Transverse colon (tissue), 4 donors: ENCODE data around the gene NUDT22. TPM values are rescaled to one million over a fixed set of nuclear protein-coding genes. Genes with fewer than 3 reads are reported as not detected.

Source experiments
- DNase-seq: peaks from one replicate; pipeline ENCODE4 v3.0.0-alpha.2; 2019
- H3K27ac ChIP-seq, 4 donors: fragments of 200-600 bp; sonication (generic); 2 replicates each; pipeline ENCODE4 v1.5.1; 2016 to 2018; ENCODE audit warnings: inconsistent platforms in 4 of 4
- H3K27me3 ChIP-seq: fragments of 200-600 bp; sonication (generic); 2 replicates; pipeline ENCODE4 v1.5.1; 2017; ENCODE audit warnings: inconsistent platforms
- H3K36me3 ChIP-seq, 4 donors: fragments of 200-600 bp; sonication (generic); 2 replicates each; pipeline ENCODE4 v1.5.1; 2017 to 2019; ENCODE audit warnings: inconsistent platforms in 4 of 4
- H3K4me1 ChIP-seq, 4 donors: fragments of 200-600 bp; sonication (generic); 2 replicates each; pipeline ENCODE4 v1.5.1; 2017 to 2020; ENCODE audit warnings: inconsistent platforms in 4 of 4
- H3K4me3 ChIP-seq, 4 donors: fragments of 200-600 bp; sonication (generic); 1 replicate in 1 of 4; 2 replicates in 3 of 4; pipeline versions ENCODE4 v1.5.1 to v1.6.1; 2017 to 2019; ENCODE audit warnings: inconsistent platforms in 4 of 4
- H3K9me3 ChIP-seq, 2 donors: fragments of 200-600 bp; sonication (generic); 2 replicates each; pipeline ENCODE4 v1.5.1; 2017 to 2019; ENCODE audit warnings: inconsistent platforms in 2 of 2
- CTCF ChIP-seq, 5 experiments: fragments of 200-600 bp in 3 of 5; fragments of 450-650 bp in 2 of 5; sonication (generic) in 3 of 5; IDR thresholded peaks; 1 replicate in 2 of 5; 2 replicates in 3 of 5; pipeline ENCODE4 v1.5.1; 2016 to 2017; ENCODE audit warnings: antibody characterized with exemption in 5 of 5, inconsistent platforms in 3 of 5, mild to moderate bottlenecking in 2 of 5, moderate library complexity in 1 of 5
- EP300 ChIP-seq: sonication (generic); formaldehyde crosslinking; IDR thresholded peaks from one replicate; pipeline ENCODE4 v1.6.1; 2017; ENCODE audit warnings: antibody characterized with exemption, low read depth
- POLR2A ChIP-seq: fragments of 450-650 bp; IDR thresholded peaks from one replicate; pipeline ENCODE4 v1.6.1; 2016; ENCODE audit warnings: antibody characterized with exemption, mild to moderate bottlenecking, moderate library complexity
- POLR2AphosphoS5 ChIP-seq, 3 donors: sonication (generic); formaldehyde crosslinking; IDR thresholded peaks; one replicate each; pipeline ENCODE4 v1.6.1; 2016; ENCODE audit warnings: antibody characterized with exemption in 3 of 3
- WGBS, 2 donors: methylation state at CpG; one replicate each; pipeline ENCODE4 v1.1.5; 2018; ENCODE audit warnings: low coverage in 1 of 2; 5-methylcytosine and 5-hydroxymethylcytosine counted together
- in situ Hi-C, 4 donors: fragments of 200-750 bp; cut with MboI; loops; one replicate each; pipeline versions ENCODE4 v1.15.0 to v1.15.1; 2017; ENCODE audit warnings: low sequenced_read_pairs in 3 of 4, low pct_ligation_motif_present in 1 of 4, low pct_unique_long_range_greater_than_20kb in 1 of 4
- intact Hi-C: fragments of 100-400 bp; cut with DNase I; formaldehyde crosslinking; loops from one replicate; pipeline ENCODE4 v1.15.1; 2023; ENCODE audit warnings: low total_unique reads
- total RNA-seq, 4 donors: library from RNA; depleted of rRNA; stranded (reverse); fragments of >200 nt; gene quantifications; one replicate each; pipeline ENCODE4 v1.1.0, GENCODE V29; 2016

Gene NUDT22
- total RNA-seq, 4 donors from 2014 or later = 84.0 to 215 (median 127) TPM

- intact Hi-C loops (no loop called here), in situ Hi-C loops (no loop called here)
- H3K36me3 ChIP-seq = no peaks in the 10 kb centered on the region
- no peak for DNase-seq
- TF ChIP-seq POLR2A (no peak), POLR2AphosphoS5 (IDR thresholded peaks at IDR 0.05) (no peak), EP300 (no peak), CTCF (IDR thresholded peaks at IDR 0.05) (no peak)
- no peaks in the 10 kb centered on the region for H3K27me3 ChIP-seq
- no peaks in the 10 kb centered on the region for H3K9me3 ChIP-seq
- H3K27ac ChIP-seq = peak overlapping the region in 1 of 4 donors; percentile 93
- H3K4me1 ChIP-seq = peaks cover 15 to 79% (median 53%) of the 10 kb centered on the region in 4 donors
- H3K4me3 ChIP-seq = no peak overlapping the region
- WGBS, 2 donors = 86% methylated on average over 15 of the region's 15 CpGs; no CpG with 5 or more reads in 1 of the 2 donors
Measured at GRCh38 chr11:64232182-64232966, 6.3 kb downstream of the NUDT22 start.

- Histone ChIP-seq H3K27ac (peak overlapping the region in 1 of 4 donors; percentile 93), H3K4me1 (peaks cover 12 to 79% (median 55%) of the 10 kb centered on the region in 4 donors), H3K4me3 (no peak overlapping the region), H3K36me3 (no peaks in the 10 kb centered on the region), H3K9me3 (no peaks in the 10 kb centered on the region), H3K27me3 (no peaks in the 10 kb centered on the region)
- intact Hi-C loops (no loop called here), in situ Hi-C loops (no loop called here)
- WGBS, 2 donors = 90 to 92% methylated on average over 6 to 8 of the region's 8 CpGs
- no peak for DNase-seq
- TF ChIP-seq CTCF (IDR thresholded peaks at IDR 0.05) (no peak), EP300 (no peak), POLR2AphosphoS5 (IDR thresholded peaks at IDR 0.05) (no peak), POLR2A (no peak)
Measured at GRCh38 chr11:64232967-64233315, 6.9 kb downstream of the NUDT22 start.

GRCh38 chr11:64233913-64234586 lies 8.0 kb downstream of the NUDT22 start, which contains the start of gene VEGFB:
TSS of gene VEGFB (plus strand) at chr11:64234584. CDS start at chr11:64234834, 250 bp downstream.
- H3K4me3 ChIP-seq = peak within 1 kb of the TSS; percentile 59 to 77 (median 70)
- peaks cover 15 to 78% (median 59%) of the 10 kb centered on the region in 4 donors for H3K4me1 ChIP-seq
- H3K9me3 ChIP-seq = no peaks in the 10 kb centered on the region
- peak; percentile 86 for DNase-seq
- in situ Hi-C loops = no loop called here
- H3K36me3 ChIP-seq = no peaks in the 10 kb centered on the region
- intact Hi-C loops = no loop called here
- H3K27me3 ChIP-seq = no peaks in the 10 kb centered on the region
- WGBS, 2 donors = 9% methylated on average over 21 of the region's 62 CpGs; no CpG with 5 or more reads in 1 of the 2 donors
- peak within 1 kb of the TSS; percentile 81 to 95 (median 87) for H3K27ac ChIP-seq
- TF ChIP-seq CTCF (IDR thresholded peaks at IDR 0.05) = no peak
- peak; percentile 32 for TF ChIP-seq POLR2A
- TF ChIP-seq EP300 = no peak
- TF ChIP-seq POLR2AphosphoS5 (IDR thresholded peaks at IDR 0.05) = peak in 2 of 3 donors; percentile 49 to 76

GRCh38 chr11:64234647-64235379 lies 8.7 kb downstream of the NUDT22 start:
- 2% methylated on average over 36 of the region's 80 CpGs; no CpG with 5 or more reads in 1 of the 2 donors for WGBS, 2 donors
- TF ChIP-seq CTCF (IDR thresholded peaks at IDR 0.05) (no peak), POLR2AphosphoS5 (IDR thresholded peaks at IDR 0.05) (peak; percentile 15 to 66 (median 53)), EP300 (no peak), POLR2A (peak; percentile 42)
- in situ Hi-C loops = no loop called here
- H3K27ac ChIP-seq = peak overlapping the region; percentile 81 to 95 (median 87)
- intact Hi-C loops = no loop called here
- H3K4me3 ChIP-seq = peak overlapping the region; percentile 59 to 77 (median 70)
- H3K36me3 ChIP-seq = no peaks in the 10 kb centered on the region
- DNase-seq = peak; percentile 77
- peaks cover 12 to 78% (median 58%) of the 10 kb centered on the region in 4 donors for H3K4me1 ChIP-seq
- no peaks in the 10 kb centered on the region for H3K27me3 ChIP-seq
- H3K9me3 ChIP-seq = no peaks in the 10 kb centered on the region
